Measurements from ENCODE around the gene CORO2B. TPM values are rescaled to one million over a fixed set of nuclear protein-coding genes. Genes with fewer than 3 reads are reported as not detected.

CORO2B gene
- total RNA-seq, 1 donor from 2014 or later, result 21.3 TPM

GRCh38 chr15:68730976-68731897, 152.4 kb downstream of the CORO2B start:
- Mint-ChIP-seq H3K4me1 (peaks cover 7% of the 10 kb centered on the region), H3K27ac (ENCODE audit: unreplicated experiment) (no peak overlapping the region), H3K4me3 (no peak overlapping the region), H3K36me3 (ENCODE audit: low read depth) (no peaks in the 10 kb centered on the region), H3K9me3 (no peaks in the 10 kb centered on the region), H3K27me3 (ENCODE audit: low read depth) (no peaks in the 10 kb centered on the region)
- DNase-seq (ENCODE audit: low read depth, low spot score), result no peak
- no peak for TF ChIP-seq CTCF (conservative IDR thresholded peaks at IDR 0.05)

GRCh38 chr15:68732451-68732850, 153.7 kb downstream of the CORO2B start:
- Mint-ChIP-seq H3K36me3 (ENCODE audit: low read depth) (no peaks in the 10 kb centered on the region), H3K4me1 (peaks cover 7% of the 10 kb centered on the region), H3K27ac (ENCODE audit: unreplicated experiment) (no peak overlapping the region), H3K4me3 (no peak overlapping the region), H3K27me3 (ENCODE audit: low read depth) (no peaks in the 10 kb centered on the region), H3K9me3 (no peaks in the 10 kb centered on the region)
- TF ChIP-seq CTCF (conservative IDR thresholded peaks at IDR 0.05), result no peak
- DNase-seq (ENCODE audit: low read depth, low spot score), result no peak

- Mint-ChIP-seq H3K9me3 (no peaks in the 10 kb centered on the region), H3K36me3 (ENCODE audit: low read depth) (no peaks in the 10 kb centered on the region), H3K4me3 (no peak overlapping the region), H3K27ac (ENCODE audit: unreplicated experiment) (no peak overlapping the region), H3K4me1 (peaks cover 7% of the 10 kb centered on the region), H3K27me3 (ENCODE audit: low read depth) (no peaks in the 10 kb centered on the region)
- no peak for DNase-seq (ENCODE audit: low read depth, low spot score)
- no peak for TF ChIP-seq CTCF (conservative IDR thresholded peaks at IDR 0.05)
These were observed 154.9 kb downstream of the CORO2B start for GRCh38 chr15:68733666-68734065.

- DNase-seq (ENCODE audit: low read depth, low spot score), result no peak
- Mint-ChIP-seq H3K27ac (ENCODE audit: unreplicated experiment) (no peak overlapping the region), H3K4me3 (no peak overlapping the region), H3K9me3 (no peaks in the 10 kb centered on the region), H3K36me3 (ENCODE audit: low read depth) (no peaks in the 10 kb centered on the region), H3K27me3 (ENCODE audit: low read depth) (no peaks in the 10 kb centered on the region), H3K4me1 (peaks cover 7% of the 10 kb centered on the region)
- no peak for TF ChIP-seq CTCF (conservative IDR thresholded peaks at IDR 0.05)
These were observed 155.6 kb downstream of the CORO2B start for GRCh38 chr15:68734352-68734751.

- H3K27ac Mint-ChIP-seq (ENCODE audit: unreplicated experiment), result no peak overlapping the region
- no peak for DNase-seq (ENCODE audit: low read depth, low spot score)
- H3K36me3 Mint-ChIP-seq (ENCODE audit: low read depth), result no peaks in the 10 kb centered on the region
- peaks cover 7% of the 10 kb centered on the region for H3K4me1 Mint-ChIP-seq
- TF ChIP-seq CTCF (conservative IDR thresholded peaks at IDR 0.05), result no peak
- H3K9me3 Mint-ChIP-seq, result no peaks in the 10 kb centered on the region
- no peaks in the 10 kb centered on the region for H3K27me3 Mint-ChIP-seq (ENCODE audit: low read depth)
- H3K4me3 Mint-ChIP-seq, result no peak overlapping the region
These were observed 156.1 kb downstream of the CORO2B start for GRCh38 chr15:68734881-68735280.

Measured in neural crest cell (in vitro differentiated cells).